ENCODE results near the gene HADHA.

HADHA gene

DNA sequence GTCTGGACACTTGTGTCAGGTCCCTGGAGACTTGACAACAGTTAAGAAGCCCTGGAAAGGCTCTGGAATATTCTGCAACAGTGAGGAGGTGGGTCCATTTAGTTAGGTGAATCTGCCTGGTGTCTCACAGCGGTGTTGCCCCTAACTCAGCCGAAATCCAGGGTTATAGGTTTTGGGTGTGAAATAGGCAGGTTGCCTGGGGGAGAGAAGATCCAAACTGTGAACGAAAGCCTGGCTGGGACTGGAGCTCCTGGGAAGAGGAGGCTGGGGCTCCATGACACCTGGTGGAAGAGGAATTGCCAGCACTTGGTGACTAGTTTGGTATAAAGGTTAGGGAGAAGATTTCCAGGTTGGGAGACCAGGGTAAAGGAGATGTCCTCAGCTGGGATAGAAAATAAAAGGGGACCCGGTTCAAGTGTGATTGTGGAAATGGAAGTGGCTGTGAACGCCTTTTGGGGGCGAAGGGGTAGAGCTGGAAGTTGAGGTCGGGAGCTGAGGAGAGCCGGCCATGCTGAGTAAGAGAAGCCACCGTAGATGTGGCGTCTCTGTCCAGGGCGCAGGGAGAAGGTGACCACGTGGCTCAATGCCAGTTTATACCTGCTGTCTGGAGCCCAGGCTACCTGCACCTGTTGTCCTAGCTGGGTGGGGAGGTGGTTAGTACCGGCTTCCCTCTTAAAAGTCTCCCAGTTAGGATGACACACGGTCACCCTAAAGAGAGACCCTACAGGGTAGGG, 74.6 kb downstream of the HADHA start:
- TF ChIP-seq POLR2AphosphoS5 (IDR thresholded peaks at IDR 0.05; ENCODE audit: low read depth, low read length) (no peak), SIN3A (IDR thresholded peaks at IDR 0.05; ENCODE audit: borderline replicate concordance, insufficient read depth, low read length) (no peak), FOXP2 (optimal IDR thresholded peaks at IDR 0.05; ENCODE audit: borderline replicate concordance, extremely low read depth, extremely low read length, insufficient read depth) (no peak), TAF1 (IDR thresholded peaks at IDR 0.05; ENCODE audit: borderline replicate concordance, insufficient read depth, low read length) (no peak)
- TF ChIP-seq, protein P1, sequence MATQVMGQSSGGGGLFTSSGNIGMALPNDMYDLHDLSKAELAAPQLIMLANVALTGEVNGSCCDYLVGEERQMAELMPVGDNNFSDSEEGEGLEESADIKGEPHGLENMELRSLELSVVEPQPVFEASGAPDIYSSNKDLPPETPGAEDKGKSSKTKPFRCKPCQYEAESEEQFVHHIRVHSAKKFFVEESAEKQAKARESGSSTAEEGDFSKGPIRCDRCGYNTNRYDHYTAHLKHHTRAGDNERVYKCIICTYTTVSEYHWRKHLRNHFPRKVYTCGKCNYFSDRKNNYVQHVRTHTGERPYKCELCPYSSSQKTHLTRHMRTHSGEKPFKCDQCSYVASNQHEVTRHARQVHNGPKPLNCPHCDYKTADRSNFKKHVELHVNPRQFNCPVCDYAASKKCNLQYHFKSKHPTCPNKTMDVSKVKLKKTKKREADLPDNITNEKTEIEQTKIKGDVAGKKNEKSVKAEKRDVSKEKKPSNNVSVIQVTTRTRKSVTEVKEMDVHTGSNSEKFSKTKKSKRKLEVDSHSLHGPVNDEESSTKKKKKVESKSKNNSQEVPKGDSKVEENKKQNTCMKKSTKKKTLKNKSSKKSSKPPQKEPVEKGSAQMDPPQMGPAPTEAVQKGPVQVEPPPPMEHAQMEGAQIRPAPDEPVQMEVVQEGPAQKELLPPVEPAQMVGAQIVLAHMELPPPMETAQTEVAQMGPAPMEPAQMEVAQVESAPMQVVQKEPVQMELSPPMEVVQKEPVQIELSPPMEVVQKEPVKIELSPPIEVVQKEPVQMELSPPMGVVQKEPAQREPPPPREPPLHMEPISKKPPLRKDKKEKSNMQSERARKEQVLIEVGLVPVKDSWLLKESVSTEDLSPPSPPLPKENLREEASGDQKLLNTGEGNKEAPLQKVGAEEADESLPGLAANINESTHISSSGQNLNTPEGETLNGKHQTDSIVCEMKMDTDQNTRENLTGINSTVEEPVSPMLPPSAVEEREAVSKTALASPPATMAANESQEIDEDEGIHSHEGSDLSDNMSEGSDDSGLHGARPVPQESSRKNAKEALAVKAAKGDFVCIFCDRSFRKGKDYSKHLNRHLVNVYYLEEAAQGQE (IDR thresholded peaks at IDR 0.05; ENCODE audit: insufficient read depth in 1 of 2, low read depth in 2 of 2, low read length in 2 of 2) = no peak

GRCh38 chr2:26169226-26169625, 75.2 kb downstream of the HADHA start:
- TF ChIP-seq TAF1 (IDR thresholded peaks at IDR 0.05; ENCODE audit: borderline replicate concordance, insufficient read depth, low read length) (no peak), FOXP2 (optimal IDR thresholded peaks at IDR 0.05; ENCODE audit: borderline replicate concordance, extremely low read depth, extremely low read length, insufficient read depth) (no peak), SIN3A (IDR thresholded peaks at IDR 0.05; ENCODE audit: borderline replicate concordance, insufficient read depth, low read length) (no peak), POLR2AphosphoS5 (IDR thresholded peaks at IDR 0.05; ENCODE audit: low read depth, low read length) (no peak)
- TF ChIP-seq, protein P1 (IDR thresholded peaks at IDR 0.05; ENCODE audit: insufficient read depth in 1 of 2, low read depth in 2 of 2, low read length in 2 of 2) = no peak

- TF ChIP-seq POLR2AphosphoS5 (IDR thresholded peaks at IDR 0.05; ENCODE audit: low read depth, low read length) (no peak), SIN3A (IDR thresholded peaks at IDR 0.05; ENCODE audit: borderline replicate concordance, insufficient read depth, low read length) (no peak), TAF1 (IDR thresholded peaks at IDR 0.05; ENCODE audit: borderline replicate concordance, insufficient read depth, low read length) (no peak), FOXP2 (optimal IDR thresholded peaks at IDR 0.05; ENCODE audit: borderline replicate concordance, extremely low read depth, extremely low read length, insufficient read depth) (no peak)
- TF ChIP-seq, protein P1 (IDR thresholded peaks at IDR 0.05; ENCODE audit: insufficient read depth in 1 of 2, low read depth in 2 of 2, low read length in 2 of 2) = no peak
Observed at GRCh38 chr2:26168785-26169184, 75.6 kb downstream of the HADHA start.

- TF ChIP-seq, protein P1 (IDR thresholded peaks at IDR 0.05; ENCODE audit: insufficient read depth in 1 of 2, low read depth in 2 of 2, low read length in 2 of 2) = no peak
- TF ChIP-seq FOXP2 (optimal IDR thresholded peaks at IDR 0.05; ENCODE audit: borderline replicate concordance, extremely low read depth, extremely low read length, insufficient read depth) (no peak), TAF1 (IDR thresholded peaks at IDR 0.05; ENCODE audit: borderline replicate concordance, insufficient read depth, low read length) (no peak), POLR2AphosphoS5 (IDR thresholded peaks at IDR 0.05; ENCODE audit: low read depth, low read length) (no peak), SIN3A (IDR thresholded peaks at IDR 0.05; ENCODE audit: borderline replicate concordance, insufficient read depth, low read length) (no peak)
Observed at GRCh38 chr2:26165403-26165802, 79.0 kb downstream of the HADHA start.
